Astrocyte of the spinal cord (primary cell): ENCODE results near the gene CCDC77.
"Not testable (repeated sequence)": the region's sequence is repeated elsewhere in the genome, so short reads cannot be mapped to it uniquely, and the experiment has no call there.

Experiments used
- DNase-seq: peaks from one replicate; pipeline ENCODE4 v3.0.0; 2011; ENCODE audit warnings: low read depth, low spot score
- H3K4me3 ChIP-seq: 2 replicates; pipeline ENCODE4 v1.5.1; 2011; ENCODE audit warnings: low read depth, mild to moderate bottlenecking, low read length, moderate library complexity
- in situ Hi-C: cut with HindIII; loops from 2 replicates; pipeline ENCODE4 v1.10.0; 2017; ENCODE audit warnings: low sequenced_read_pairs
- TF ChIP-seq, protein P1 (sequence below): IDR thresholded peaks from 2 replicates; pipeline ENCODE4 v1.5.1; 2012; ENCODE audit warnings: low read depth, mild to moderate bottlenecking, low read length, inconsistent platforms

Gene CCDC77

DNA sequence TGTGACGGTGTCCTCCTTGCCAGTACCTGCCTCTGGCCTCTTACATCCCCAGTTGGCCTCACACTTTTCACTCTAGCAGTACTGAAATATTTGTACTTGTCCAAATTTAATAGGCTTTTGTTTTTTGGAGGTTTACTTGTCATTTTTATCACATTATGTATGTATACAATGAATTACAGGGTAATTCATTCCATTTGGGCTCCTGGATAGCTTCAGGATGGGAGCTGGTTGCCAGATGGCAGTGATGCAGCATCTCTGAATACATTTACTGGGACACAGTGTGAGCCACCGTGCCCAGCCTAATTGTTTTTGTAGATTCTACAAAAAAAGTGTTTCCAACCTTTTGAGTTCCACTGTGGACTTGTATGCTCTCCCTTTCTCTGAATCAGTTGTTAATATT is 13.4 kb downstream of the CCDC77 start:
- TF ChIP-seq, protein P1, sequence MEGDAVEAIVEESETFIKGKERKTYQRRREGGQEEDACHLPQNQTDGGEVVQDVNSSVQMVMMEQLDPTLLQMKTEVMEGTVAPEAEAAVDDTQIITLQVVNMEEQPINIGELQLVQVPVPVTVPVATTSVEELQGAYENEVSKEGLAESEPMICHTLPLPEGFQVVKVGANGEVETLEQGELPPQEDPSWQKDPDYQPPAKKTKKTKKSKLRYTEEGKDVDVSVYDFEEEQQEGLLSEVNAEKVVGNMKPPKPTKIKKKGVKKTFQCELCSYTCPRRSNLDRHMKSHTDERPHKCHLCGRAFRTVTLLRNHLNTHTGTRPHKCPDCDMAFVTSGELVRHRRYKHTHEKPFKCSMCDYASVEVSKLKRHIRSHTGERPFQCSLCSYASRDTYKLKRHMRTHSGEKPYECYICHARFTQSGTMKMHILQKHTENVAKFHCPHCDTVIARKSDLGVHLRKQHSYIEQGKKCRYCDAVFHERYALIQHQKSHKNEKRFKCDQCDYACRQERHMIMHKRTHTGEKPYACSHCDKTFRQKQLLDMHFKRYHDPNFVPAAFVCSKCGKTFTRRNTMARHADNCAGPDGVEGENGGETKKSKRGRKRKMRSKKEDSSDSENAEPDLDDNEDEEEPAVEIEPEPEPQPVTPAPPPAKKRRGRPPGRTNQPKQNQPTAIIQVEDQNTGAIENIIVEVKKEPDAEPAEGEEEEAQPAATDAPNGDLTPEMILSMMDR = no peak
- DNase-seq = no peak
- in situ Hi-C loops = no loop called here
- H3K4me3 ChIP-seq = no peak overlapping the region

DNA sequence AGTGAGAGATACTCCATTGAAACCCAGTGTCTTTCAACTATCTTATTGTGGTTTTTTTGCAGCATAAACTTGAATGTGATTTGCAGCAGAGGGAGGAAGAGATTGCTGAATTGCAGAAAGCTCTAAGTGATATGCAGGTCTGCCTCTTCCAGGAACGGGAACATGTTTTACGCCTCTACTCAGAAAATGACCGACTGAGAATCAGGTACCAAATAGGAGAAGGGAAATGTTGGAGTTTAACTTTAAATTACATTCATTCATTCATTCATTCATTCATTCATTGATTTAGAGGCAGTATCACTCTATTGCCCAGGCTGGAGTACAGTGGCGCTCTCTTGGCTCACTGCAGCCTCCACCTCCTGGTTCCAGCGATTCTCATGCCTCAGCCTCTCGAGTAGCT is 17.0 kb downstream of the CCDC77 start:
- DNase-seq = no peak
- in situ Hi-C loops = no loop called here
- no peak overlapping the region for H3K4me3 ChIP-seq
- TF ChIP-seq, protein P1 = no peak

DNA sequence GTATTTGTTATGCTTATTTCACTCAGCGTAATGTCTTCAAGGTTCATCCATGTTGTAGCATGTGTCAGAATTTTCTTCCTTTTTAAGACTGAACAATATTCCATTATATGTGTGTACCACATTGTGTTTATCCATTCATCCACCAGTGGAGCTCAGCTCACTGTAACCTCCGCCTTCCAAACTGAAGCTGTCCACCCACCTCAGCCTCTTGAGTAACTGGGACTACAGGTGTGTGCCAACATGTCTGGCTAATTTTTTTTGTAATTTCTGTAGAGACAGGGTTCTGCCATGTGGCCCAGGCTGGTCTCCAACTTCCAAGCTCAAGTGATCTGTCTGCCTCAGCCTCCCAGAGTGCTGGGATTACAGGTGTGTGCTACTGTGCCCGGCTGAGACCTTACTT is 21.1 kb downstream of the CCDC77 start:
- no peak overlapping the region for H3K4me3 ChIP-seq
- in situ Hi-C loops = no loop called here
- DNase-seq = no peak
- TF ChIP-seq, protein P1 = no peak

DNA sequence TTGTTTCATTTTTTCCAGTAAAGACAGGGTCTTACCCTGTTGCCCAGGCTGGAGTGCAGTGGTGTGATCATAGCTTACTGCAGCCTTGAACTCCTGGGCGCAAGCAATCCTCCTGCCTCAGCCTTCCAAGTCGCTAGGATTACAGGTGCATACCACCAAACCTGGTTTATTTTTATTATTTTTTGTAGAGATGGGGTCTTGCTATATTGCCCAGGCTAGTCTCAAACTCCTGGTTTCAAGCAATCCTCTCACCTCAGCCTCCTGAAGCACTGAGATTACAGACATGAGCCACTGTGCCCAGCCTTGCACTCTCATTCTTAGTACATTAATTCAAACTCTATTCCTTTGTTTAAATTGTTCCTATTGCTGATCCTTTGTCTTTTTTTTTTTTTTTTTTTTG is 34.3 kb downstream of the CCDC77 start:
- H3K4me3 ChIP-seq, in situ Hi-C loops, DNase-seq: not testable (repeated sequence)

DNA sequence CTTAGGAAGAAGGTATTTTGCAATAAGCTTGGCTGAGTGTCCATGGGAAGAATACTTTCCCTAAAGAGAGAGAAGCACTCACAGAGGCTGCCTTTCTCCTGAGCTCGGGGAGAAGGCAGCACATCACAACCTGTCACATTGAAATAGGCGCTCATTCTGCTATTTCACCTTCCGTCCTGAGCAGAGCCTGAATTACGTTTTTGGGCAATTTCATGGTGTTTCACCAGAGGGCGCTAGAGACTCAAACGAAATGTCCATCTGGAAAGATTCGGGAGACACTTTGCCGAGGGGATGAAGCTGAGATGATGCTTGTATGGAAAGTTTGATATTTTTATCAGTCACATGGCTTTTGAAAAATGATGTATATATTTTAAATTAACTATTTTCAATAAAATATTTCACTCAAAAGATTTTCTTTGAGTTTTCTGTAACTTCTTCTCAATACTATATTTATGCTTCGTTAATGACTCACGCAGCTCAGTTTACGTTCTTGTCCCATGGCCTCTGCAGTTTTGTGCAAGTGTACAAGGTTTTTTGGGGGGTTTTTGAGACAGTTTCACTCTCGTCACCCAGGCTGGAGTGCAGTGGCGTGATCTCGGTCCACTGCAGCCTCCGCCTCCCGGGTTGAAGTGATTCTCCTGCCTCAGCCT is 40.9 kb downstream of the CCDC77 start:
- TF ChIP-seq, protein P1 = peak; percentile 80
- in situ Hi-C loops = no loop called here
- peak; percentile 40 for DNase-seq
- H3K4me3 ChIP-seq = no peak overlapping the region

DNA sequence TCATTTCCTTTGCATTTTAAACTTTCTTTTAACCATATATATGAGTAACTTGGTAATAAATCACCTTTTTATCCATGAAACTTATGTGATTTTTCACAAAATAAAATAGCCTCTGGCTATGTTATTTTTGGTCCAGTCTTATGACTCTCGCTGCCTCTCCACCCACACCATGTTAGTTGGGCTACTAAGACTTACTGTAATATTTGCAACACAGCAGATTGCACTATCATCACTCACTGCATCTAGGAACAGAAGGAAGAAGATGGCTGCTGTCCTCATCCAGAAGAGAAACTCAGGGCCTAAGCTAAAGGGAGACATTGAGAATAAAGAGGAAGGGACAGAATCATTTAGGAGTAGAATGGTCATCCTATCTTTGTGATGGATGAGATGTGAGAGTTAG is 45.7 kb downstream of the CCDC77 start:
- no peak overlapping the region for H3K4me3 ChIP-seq
- no peak for DNase-seq
- TF ChIP-seq, protein P1 = no peak
- in situ Hi-C loops = no loop called here

DNA sequence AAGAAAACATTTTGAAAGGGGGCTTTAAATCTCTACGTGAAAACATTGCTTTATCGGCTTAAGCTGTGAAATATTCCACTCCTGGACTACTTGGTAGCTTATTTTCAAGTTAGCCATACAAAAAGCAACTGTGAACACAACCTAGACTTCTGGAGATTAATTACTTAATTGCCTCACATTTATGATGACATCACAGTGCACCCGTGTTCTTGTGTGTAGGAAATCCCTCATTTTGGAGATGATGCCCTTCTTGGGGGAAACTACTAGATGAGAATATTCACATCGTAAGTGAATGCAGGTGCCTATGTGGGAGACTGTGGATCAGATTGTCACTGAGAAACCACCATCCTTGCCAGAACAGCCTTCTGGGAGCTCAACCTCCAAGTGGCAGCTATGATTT is 47.8 kb downstream of the CCDC77 start:
- in situ Hi-C loops = no loop called here
- TF ChIP-seq, protein P1 = no peak
- no peak for DNase-seq
- H3K4me3 ChIP-seq = no peak overlapping the region
